Inferior parietal cortex (tissue), 1 donor: ENCODE measurements around the gene NLRC4.
"Not testable (repeated sequence)": the region's sequence is repeated elsewhere in the genome, so short reads cannot be mapped to it uniquely, and the experiment has no call there.

Experiments used
- DNase-seq: peaks from one replicate; pipeline ENCODE4 v3.0.0-alpha.2; 2016; ENCODE audit errors: extremely low spot score

Gene NLRC4

GRCh38 chr2:32242331-32242730 lies 22.4 kb downstream of the NLRC4 start:
- DNase-seq: no peak

- no peak for DNase-seq
These were observed 26.7 kb downstream of the NLRC4 start for GRCh38 chr2:32237996-32238395.

DNA sequence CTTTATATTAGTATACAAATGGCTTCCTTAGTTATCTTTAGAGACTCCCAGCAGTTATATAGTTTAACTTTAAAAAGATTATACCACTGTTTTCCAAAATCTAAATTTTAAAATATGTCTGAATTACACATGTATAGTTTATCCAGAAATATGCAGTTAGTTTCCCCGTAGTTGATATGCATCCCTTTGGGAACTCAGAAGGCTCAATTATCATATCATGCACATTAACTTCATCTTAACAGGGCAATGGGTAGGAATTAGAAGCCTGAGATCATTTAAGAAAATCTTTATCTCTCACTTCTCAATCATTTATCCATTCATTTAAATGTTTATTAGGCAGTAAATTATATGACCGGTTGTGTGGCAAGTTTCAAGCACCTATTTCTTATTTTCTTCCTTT lies 27.2 kb downstream of the NLRC4 start:
- DNase-seq: no peak

DNA sequence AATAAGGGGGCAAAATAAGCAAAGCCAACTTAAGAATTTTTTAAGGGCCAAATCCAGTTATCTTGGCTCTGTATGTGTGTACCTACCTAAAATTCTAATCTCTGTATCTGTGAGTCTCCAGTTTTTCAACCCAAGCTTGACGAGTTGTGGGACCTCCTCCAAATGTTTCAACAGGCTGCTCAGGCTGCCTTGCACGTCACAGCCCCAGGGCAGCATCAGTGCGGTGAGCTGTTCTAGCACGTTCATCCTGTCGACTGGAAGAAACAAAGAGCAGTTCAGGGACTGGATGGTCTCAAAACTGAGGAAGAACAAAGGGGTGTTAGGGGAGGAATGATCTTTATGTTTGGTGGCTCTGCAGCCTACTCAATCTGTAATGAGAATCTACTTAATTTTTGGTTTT lies 29.4 kb downstream of the NLRC4 start:
- DNase-seq: no peak

DNA sequence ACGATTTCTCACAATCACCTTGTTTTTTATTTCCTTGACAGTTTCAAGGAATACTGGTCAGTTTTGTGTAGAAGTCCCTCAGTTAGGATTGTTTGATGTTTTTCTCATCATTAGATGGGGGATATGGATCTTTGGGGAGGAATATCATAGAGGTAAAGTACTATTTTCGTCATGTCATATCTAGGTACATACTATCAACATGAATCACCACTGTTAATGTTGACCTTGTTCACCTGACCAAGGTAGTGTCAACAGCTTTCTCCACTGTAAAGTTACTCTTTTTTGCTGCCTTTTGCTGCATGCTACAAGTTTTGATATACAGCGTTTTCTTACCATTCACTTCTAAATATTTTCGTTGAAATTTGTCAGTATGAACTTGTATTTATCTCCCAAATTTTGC lies 32.7 kb downstream of the NLRC4 start:
- DNase-seq: no peak

- DNase-seq: no peak
These were observed 35.1 kb downstream of the NLRC4 start for GRCh38 chr2:32229635-32230034.

- no peak for DNase-seq
These were observed 36.5 kb downstream of the NLRC4 start for GRCh38 chr2:32228181-32228580.

DNA sequence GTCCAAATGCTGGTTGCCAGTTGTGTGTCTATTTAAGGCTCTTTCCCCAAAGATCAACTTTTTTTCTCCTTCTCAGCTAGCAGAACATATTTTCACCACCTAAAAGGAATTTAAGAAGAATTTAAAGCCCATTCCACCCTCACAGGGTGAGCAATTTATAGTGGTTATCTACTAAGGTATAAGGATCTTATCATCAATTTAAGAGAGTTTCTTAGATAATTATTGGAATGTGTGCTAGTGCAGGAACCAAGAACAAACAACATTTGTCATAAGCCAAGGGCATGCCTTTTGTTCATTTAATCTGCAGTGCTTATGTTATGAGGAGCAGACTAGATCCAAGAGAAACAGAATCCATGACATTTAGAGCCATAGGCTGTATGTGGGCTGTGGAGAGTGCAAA lies 37.2 kb downstream of the NLRC4 start:
- DNase-seq: no peak

- DNase-seq: no peak
These were observed 41.7 kb downstream of the NLRC4 start for GRCh38 chr2:32222966-32223365.

- no peak for DNase-seq
These were observed 44.2 kb downstream of the NLRC4 start for GRCh38 chr2:32220445-32220844.

GRCh38 chr2:32212295-32212694 lies 52.4 kb downstream of the NLRC4 start:
- no peak for DNase-seq

- no peak for DNase-seq
These were observed 53.8 kb downstream of the NLRC4 start for GRCh38 chr2:32210767-32211408.

DNA sequence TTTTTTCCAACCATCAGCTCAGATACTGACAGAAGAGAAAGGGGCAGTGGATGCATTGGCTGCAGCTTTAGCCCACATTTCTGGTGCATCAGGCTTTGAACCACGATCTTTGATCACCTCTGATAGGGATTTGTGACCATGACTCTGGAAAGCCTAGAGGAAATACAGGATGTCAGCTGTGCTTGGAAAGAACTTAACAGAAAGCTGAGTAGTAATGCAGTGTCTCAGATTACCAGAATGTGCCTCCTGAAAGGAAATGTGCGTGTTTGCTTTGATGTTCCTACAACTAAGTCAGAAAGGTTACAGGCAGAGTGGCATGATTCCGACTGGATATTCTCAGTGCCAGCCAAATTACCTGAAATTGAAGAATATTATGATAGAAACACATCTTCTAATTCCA lies 61.3 kb downstream of the NLRC4 start:
- not testable (repeated sequence) for DNase-seq

DNA sequence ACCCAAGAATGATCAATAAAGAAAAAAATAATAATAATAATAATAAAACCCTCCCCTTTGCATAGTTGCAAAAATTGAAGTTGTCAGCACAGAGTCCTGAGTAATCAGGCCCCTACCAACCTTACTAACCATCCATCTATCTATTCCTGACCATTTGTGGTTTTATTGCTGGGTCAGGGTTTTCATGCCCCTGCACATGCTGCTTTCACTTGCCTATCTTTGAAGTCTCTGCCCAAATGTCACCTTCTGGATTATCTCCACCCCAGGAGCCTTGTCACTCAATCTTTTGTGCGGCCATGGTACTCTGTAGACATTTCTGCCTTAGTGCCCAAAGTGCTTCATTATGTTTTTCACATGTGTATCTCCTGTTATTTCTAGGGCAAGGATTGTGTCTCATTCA lies 63.9 kb downstream of the NLRC4 start:
- no peak for DNase-seq

GRCh38 chr2:32192418-32192817 lies 72.3 kb downstream of the NLRC4 start:
- no peak for DNase-seq

GRCh38 chr2:32189011-32189410 lies 75.7 kb downstream of the NLRC4 start:
- DNase-seq: no peak

DNA sequence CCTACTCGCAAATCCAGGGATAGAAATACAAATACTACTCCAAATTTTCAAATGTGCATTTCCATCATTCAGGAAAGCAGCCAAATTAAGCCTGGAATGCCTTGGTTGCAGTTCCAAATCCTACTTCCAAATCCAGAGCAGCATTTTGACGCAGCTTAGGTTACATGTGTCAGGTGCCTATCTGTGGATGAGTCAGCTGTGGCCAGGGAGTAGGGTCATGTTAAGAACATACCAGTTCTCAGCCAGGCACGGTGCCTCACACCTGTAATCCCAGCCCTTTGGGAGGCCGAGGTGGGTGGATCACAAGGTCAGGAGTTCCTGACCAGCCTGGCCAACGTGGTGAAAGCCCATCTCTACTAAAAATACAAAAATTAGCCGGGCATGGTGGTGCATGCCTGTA lies 82.0 kb downstream of the NLRC4 start:
- DNase-seq: no peak
